DOHH2 (cell line): Measurements from ENCODE around the gene CYP2S1.

ENCODE experiments used
- CTCF ChIP-seq: fragments of 200-600 bp; sonication (generic); IDR thresholded peaks from one replicate; pipeline ENCODE4 v1.5.1; 2014; ENCODE audit warnings: antibody characterized with exemption, mild to moderate bottlenecking, low read depth, low read length; ENCODE audit not compliant: poor library complexity, severe bottlenecking
- EZH2phosphoT487 ChIP-seq: fragments of 200-600 bp; sonication (generic); IDR thresholded peaks from 2 replicates; pipeline ENCODE4 v1.6.1; 2017; ENCODE audit warnings: borderline replicate concordance, mild to moderate bottlenecking, antibody characterized with exemption, low read length, moderate library complexity, mixed read lengths

DNA sequence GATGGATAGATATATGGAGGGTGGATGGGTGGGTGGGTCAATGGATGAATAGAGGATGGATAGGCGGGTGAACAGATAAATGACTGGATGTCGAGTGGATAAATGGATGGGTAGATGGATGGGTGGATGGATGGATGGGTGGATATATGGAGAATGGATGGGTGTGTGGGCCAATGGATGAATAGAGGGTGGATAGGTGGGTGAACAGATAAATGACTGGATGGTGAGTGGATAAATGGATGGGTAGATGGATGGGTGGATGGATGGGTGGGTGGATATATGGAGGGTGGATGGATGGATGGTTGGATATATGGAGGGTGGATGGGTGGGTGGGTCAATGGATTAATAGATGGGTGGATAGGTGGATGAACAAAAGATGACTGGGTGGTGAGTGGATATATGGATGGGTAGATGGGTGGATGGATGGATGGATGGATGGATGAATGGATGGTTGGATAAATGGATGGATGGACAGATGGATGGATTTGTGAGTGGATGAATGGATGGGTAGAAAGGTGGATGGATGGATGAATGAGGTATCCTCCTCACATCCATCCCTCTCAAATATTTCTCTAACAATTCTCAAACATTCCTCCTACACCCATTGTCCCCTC lies 47.0 kb downstream of the CYP2S1 start:
- TF ChIP-seq CTCF = no peak
- no peak for TF ChIP-seq EZH2phosphoT487
